ENCODE data around the gene KDM5A. TPM values are rescaled to one million over a fixed set of nuclear protein-coding genes. Genes with fewer than 3 reads are reported as not detected.
"Not testable (repeated sequence)": the region's sequence is repeated elsewhere in the genome, so short reads cannot be mapped to it uniquely, and the experiment has no call there.

The KDM5A gene
- total and polyA plus RNA-seq, 8 donors, result 4.1 to 43.8 (median 23.0) TPM

DNA sequence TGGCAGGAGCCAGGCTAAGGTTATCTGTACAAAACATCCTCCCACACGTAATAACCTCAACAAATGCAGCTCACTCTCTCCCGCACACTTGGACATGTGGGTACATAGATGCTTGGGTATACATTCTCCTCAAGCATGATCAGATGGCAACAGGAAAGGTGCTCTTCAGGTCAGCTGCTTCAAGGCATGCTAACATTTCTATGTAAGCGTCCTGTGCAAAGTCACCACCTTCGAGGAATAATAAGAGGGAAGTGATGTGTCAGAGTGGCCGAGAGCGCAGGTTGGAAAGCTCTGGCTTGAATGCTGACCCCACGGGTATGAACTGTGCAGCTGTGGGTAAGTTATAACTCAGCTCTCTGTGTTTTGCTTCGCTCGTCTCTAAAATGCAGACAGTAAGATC, 151.0 kb downstream of the KDM5A start:
- TF ChIP-seq, protein P1, sequence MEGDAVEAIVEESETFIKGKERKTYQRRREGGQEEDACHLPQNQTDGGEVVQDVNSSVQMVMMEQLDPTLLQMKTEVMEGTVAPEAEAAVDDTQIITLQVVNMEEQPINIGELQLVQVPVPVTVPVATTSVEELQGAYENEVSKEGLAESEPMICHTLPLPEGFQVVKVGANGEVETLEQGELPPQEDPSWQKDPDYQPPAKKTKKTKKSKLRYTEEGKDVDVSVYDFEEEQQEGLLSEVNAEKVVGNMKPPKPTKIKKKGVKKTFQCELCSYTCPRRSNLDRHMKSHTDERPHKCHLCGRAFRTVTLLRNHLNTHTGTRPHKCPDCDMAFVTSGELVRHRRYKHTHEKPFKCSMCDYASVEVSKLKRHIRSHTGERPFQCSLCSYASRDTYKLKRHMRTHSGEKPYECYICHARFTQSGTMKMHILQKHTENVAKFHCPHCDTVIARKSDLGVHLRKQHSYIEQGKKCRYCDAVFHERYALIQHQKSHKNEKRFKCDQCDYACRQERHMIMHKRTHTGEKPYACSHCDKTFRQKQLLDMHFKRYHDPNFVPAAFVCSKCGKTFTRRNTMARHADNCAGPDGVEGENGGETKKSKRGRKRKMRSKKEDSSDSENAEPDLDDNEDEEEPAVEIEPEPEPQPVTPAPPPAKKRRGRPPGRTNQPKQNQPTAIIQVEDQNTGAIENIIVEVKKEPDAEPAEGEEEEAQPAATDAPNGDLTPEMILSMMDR (IDR thresholded peaks at IDR 0.05), result no peak

DNA sequence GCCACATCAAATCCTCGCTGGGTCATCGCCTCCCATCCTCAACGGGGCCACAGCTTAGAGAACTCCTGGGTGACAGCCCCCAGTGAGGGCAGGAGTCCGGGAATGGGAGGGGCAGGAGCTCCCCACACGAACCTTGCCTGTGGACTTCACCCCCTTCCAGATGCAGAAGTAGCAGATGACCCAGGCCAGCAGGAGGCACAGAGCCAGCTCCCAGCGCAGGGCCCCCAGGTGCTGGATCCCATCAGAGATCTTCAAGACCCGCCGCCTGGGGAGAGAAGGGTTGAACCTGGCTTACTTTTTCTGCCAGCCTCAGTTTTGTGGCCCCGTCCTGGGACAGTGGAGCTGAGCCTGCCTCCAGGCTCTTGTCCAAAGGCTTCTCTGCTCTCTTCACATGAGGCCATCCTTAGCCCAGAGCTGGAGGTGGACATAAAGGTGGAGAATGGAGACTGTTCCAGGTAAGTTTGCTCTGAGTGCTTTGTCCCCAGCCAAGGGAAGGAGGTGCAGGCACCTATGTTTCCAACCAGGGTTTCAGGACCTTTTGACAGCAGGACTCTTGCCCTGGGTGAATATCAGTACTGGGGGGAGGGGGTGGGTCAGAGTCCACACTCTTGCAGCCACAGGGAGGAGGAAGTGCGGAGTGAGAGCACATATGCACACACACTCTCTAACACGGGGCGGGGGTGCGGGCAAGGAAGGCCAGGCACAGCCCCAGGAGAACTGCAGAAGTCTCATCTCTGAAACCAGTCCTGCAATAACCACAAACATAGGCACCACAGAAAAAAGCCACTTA, 151.9 kb downstream of the KDM5A start:
- no peak for DNase-seq

More for the DNA sequence above, 151.0 kb downstream of the KDM5A start:
- H3K27ac ChIP-seq, result no peak overlapping the region
- H3K9me3 ChIP-seq, result no peaks in the 10 kb centered on the region
- no peaks in the 10 kb centered on the region for H3K36me3 ChIP-seq
- DNase-seq (no peak), ATAC-seq (no peak), FAIRE-seq (no peak)
- no peaks in the 10 kb centered on the region for H3K27me3 ChIP-seq
- intact Hi-C loops (cut with DNase I), result no loop called here
- H3K4me3 ChIP-seq, result no peak overlapping the region
- H3K4me1 ChIP-seq, result no peaks in the 10 kb centered on the region
- 79 to 86% methylated on average over 9 of the region's 9 CpGs for WGBS, 2 donors

DNA sequence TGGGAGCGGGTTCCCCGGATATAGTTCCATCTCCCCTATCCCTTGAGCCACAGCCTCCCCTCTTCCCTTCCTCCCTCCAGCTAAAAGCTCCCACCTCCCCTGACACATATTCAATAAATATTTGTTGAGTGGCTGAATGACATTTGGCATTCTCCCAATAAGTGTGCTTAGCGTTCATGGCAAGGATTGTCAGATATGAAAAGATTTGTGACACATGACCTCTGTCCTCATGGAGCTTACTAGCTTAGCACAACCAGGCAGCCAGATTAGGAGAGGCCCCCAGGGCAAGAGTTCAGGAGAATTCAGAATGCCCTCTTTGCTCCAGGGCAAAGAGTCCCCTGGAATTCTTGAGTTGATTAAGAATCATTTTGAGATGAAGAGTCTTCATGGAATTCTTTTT, 152.7 kb downstream of the KDM5A start:
- intact Hi-C loops (cut with DNase I), result no loop called here
- TF ChIP-seq, protein P1 (IDR thresholded peaks at IDR 0.05), result no peak
- 66 to 68% methylated on average over 3 of the region's 3 CpGs for WGBS, 2 donors
- FAIRE-seq, result no peak
- no peaks in the 10 kb centered on the region for H3K27me3 ChIP-seq
- H3K4me1 ChIP-seq, result no peaks in the 10 kb centered on the region
- DNase-seq, result no peak
- no peak overlapping the region for H3K27ac ChIP-seq
- no peak overlapping the region for H3K4me3 ChIP-seq
- H3K36me3 ChIP-seq, result no peaks in the 10 kb centered on the region
- no peaks in the 10 kb centered on the region for H3K9me3 ChIP-seq
- ATAC-seq, result no peak

More for the DNA sequence above, 151.9 kb downstream of the KDM5A start:
- no peaks in the 10 kb centered on the region for H3K36me3 ChIP-seq
- 66% methylated on average over 13 of the region's 13 CpGs for WGBS, 2 donors
- TF ChIP-seq, protein P1 (IDR thresholded peaks at IDR 0.05), result no peak
- FAIRE-seq, result no peak
- H3K4me1 ChIP-seq, result no peaks in the 10 kb centered on the region
- no peak overlapping the region for H3K27ac ChIP-seq
- intact Hi-C loops (cut with DNase I), result no loop called here
- no peaks in the 10 kb centered on the region for H3K27me3 ChIP-seq
- H3K9me3 ChIP-seq, result no peaks in the 10 kb centered on the region
- H3K4me3 ChIP-seq, result no peak overlapping the region
- ATAC-seq, result peak in 2 of 4 donors; percentile 30 to 50

DNA sequence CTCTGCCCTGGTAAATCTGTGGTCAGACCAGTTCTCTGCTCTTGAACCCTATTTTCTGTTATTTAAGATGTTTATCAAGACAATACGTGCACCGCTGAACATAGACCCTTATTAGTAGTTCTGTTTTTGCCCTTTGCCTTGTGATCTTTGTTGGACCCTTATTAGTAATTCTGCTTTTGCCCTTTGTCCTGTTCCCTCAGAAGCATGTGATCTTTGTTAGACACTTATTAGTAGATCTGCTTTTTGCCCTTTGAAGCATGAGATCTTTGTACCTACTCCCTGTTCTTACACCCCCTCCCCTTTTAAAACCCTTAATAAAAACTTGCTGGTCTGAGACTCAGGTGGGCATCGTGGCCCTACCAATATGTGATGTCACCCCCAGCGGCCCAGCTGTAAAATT, 153.2 kb downstream of the KDM5A start:
- FAIRE-seq; DNase-seq; H3K36me3 ChIP-seq; ATAC-seq; intact Hi-C loops (cut with DNase I); H3K27me3 ChIP-seq; H3K4me1 ChIP-seq; H3K9me3 ChIP-seq; H3K27ac ChIP-seq; H3K4me3 ChIP-seq: not testable (repeated sequence)
- WGBS, 2 donors, result 79 to 81% methylated on average over 4 of the region's 4 CpGs

DNA sequence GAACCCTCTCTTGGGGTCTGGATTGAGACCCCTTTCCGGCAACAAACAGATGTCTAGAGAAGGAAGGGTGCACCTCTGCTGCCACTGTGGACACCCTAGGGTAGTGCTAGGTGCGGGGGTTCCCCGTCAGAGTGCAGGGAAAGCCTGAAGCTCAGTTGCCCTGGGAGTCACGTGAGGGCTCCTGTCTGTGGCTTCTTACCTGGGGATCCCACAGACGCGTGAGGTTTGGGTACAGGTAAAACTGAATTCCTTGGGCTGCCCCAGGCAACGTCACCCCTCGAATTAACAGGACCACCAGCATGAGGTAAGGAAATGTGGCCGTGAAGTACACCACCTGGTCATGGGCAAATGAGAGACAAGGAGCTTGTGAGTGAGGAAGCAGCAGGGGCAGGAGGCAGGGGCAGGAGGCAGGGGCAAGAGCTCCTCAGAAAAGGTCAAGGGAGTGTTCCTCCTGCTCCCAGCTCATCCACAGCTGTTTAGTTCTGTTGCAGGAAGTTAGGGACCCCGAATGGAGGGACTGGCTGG, 154.2 kb downstream of the KDM5A start:
- no peak overlapping the region for H3K27ac ChIP-seq
- TF ChIP-seq, protein P1 (IDR thresholded peaks at IDR 0.05), result no peak
- no peaks in the 10 kb centered on the region for H3K4me1 ChIP-seq
- no peak for FAIRE-seq
- no peaks in the 10 kb centered on the region for H3K27me3 ChIP-seq
- H3K4me3 ChIP-seq, result no peak overlapping the region
- WGBS, 2 donors, result 87 to 94% methylated on average over 10 of the region's 10 CpGs
- DNase-seq, result peak in 1 of 6 donors; percentile 8
- no peak for ATAC-seq
- intact Hi-C loops (cut with DNase I), result no loop called here
- no peaks in the 10 kb centered on the region for H3K9me3 ChIP-seq
- H3K36me3 ChIP-seq, result no peaks in the 10 kb centered on the region

Data from pancreas (tissue), 10 donors.